ENCODE results near the gene KRTAP4-6.
"Not testable (repeated sequence)": the region's sequence is repeated elsewhere in the genome, so short reads cannot be mapped to it uniquely, and the experiment has no call there.

The KRTAP4-6 gene

GRCh38 chr17:41116297-41116696, 24.0 kb downstream of the KRTAP4-6 start:
- TF ChIP-seq, protein P1, sequence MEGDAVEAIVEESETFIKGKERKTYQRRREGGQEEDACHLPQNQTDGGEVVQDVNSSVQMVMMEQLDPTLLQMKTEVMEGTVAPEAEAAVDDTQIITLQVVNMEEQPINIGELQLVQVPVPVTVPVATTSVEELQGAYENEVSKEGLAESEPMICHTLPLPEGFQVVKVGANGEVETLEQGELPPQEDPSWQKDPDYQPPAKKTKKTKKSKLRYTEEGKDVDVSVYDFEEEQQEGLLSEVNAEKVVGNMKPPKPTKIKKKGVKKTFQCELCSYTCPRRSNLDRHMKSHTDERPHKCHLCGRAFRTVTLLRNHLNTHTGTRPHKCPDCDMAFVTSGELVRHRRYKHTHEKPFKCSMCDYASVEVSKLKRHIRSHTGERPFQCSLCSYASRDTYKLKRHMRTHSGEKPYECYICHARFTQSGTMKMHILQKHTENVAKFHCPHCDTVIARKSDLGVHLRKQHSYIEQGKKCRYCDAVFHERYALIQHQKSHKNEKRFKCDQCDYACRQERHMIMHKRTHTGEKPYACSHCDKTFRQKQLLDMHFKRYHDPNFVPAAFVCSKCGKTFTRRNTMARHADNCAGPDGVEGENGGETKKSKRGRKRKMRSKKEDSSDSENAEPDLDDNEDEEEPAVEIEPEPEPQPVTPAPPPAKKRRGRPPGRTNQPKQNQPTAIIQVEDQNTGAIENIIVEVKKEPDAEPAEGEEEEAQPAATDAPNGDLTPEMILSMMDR (IDR thresholded peaks at IDR 0.05; ENCODE audit: low read depth, low read length) = no peak
- DNase-seq (ENCODE audit: low read depth in 2 of 2) = no peak
- no peak overlapping the region for H3K4me3 ChIP-seq (replicated peaks in 1 of 2; ENCODE audit: low read depth in 2 of 2, low read length in 2 of 2)

DNA sequence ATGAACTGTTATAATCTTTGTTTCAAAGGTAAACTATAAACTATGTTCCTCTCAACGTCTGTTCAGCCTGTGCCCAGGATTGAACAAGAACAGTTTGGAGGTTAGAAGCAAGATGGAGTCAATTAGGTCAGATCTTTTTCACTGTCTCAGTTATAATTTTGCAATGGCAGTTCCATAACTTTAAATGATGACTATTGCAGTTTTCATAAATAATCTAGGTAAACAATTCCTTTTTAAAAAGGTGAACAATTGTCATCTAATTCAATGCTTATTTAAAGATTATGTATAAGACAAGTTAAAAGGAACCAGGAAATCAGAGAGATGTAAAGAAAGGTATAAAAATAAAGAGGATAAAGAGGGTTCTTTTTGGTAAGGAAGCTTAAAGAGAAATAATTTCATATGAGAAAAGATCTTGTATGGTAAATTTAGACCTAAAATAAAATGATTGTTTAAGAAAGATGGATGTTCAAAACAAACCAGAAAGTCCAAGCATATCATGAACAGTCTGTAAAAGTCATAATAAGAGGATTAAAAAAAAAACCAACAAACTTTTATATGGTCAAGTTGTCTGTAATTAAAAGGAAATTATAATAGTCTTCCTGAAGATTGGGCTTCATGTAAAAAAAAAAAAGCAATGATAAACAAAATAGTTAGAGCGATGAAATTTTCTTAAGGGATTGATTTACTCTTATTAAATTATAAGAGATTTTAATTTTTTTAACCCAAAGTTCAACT, 29.0 kb downstream of the KRTAP4-6 start:
- DNase-seq (ENCODE audit: low read depth in 2 of 2) = no peak
- no peak overlapping the region for H3K4me3 ChIP-seq (replicated peaks in 1 of 2; ENCODE audit: low read depth in 2 of 2, low read length in 2 of 2)
- TF ChIP-seq, protein P1 (IDR thresholded peaks at IDR 0.05; ENCODE audit: low read depth, low read length) = no peak

DNA sequence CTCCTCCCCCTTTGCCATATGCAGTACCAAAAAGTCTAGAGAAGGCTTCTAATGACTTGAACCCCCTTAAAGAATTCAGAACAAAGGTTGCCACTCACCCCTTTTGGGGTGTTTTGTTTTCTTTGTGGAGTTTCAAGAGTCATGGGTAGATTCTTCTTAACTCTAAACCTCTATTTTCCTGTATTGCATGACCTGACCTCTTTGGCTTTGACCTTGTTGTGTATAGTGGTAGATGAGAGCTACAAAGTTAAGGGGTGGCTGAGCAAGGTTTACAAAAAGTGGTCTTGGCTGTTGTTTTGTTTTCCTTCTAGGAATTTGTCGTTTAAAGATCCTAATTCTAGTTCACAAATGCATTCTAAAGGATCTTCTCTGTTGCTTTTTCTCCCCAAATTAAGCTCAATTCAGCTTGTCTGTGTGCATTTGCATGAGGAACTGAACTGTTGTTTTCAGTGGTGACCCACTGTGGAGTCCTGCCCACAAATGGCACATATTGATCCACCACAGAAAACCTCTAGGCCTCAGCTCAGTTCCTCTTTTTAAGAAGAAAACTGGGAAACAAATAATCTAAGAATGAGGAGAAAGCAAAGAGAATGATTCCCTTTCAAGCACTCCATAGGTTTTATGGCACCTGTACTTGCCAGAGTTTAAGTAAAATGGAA, 31.5 kb downstream of the KRTAP4-6 start:
- not testable (repeated sequence) for DNase-seq (ENCODE audit: low read depth in 2 of 2); H3K4me3 ChIP-seq (replicated peaks in 1 of 2; ENCODE audit: low read depth in 2 of 2, low read length in 2 of 2)

DNA sequence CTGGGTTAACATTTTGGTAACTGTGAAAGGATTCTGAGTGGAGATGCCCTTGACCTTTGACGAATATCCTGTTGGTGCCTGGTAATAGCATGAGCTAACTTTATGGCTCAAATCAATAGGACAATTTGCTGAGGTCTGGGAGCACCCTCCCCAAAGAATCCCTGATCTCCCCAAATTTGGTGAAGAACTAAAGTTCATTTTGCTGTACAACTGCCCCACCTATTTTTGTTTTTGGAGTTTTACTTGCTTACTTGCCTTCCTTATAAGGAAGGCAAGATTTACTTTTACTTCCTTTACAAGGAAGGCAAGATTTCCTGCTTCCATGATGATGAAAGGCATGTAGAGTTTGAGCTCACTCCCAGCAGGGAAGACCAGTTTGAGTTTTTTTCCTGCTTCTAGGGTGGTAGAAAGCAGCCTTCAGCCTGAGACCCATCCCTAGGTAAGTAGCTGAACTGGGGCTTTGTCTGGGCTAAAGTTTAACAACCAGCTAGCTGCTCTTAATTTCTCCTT, 32.3 kb downstream of the KRTAP4-6 start:
- no peak for DNase-seq (ENCODE audit: low read depth in 2 of 2)
- H3K4me3 ChIP-seq (replicated peaks in 1 of 2; ENCODE audit: low read depth in 2 of 2, low read length in 2 of 2) = no peak overlapping the region
- TF ChIP-seq, protein P1 (IDR thresholded peaks at IDR 0.05; ENCODE audit: low read depth, low read length) = no peak

DNA sequence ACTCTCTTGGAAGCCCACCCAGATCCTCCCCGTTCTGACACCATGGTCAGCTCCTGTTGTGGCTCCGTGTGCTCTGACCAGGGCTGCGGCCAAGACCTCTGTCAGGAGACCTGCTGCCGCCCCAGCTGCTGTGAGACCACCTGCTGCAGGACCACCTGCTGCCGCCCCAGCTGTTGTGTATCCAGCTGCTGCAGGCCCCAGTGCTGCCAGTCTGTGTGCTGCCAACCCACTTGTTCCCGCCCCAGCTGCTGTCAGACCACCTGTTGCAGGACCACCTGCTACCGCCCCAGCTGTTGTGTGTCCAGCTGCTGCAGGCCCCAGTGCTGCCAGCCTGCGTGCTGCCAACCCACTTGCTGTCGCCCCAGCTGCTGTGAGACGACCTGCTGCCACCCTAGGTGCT, 35.0 kb downstream of the KRTAP4-6 start, which contains the start of gene KRTAP4-9:
KRTAP4-9 (plus strand) TSS at position 43 of the 400 bp plus-strand sequence; CDS start at position 43, 0 bp downstream.
- H3K4me3 ChIP-seq (replicated peaks in 1 of 2; ENCODE audit: low read depth in 2 of 2, low read length in 2 of 2); DNase-seq (ENCODE audit: low read depth in 2 of 2): not testable (repeated sequence)

- peak in 1 of 2 donors; percentile 50 for DNase-seq (ENCODE audit: low read depth in 2 of 2)
- H3K4me3 ChIP-seq (replicated peaks in 1 of 2; ENCODE audit: low read depth in 2 of 2, low read length in 2 of 2) = not testable (repeated sequence)
Measured at GRCh38 chr17:41104386-41105038, 35.8 kb downstream of the KRTAP4-6 start.

DNA sequence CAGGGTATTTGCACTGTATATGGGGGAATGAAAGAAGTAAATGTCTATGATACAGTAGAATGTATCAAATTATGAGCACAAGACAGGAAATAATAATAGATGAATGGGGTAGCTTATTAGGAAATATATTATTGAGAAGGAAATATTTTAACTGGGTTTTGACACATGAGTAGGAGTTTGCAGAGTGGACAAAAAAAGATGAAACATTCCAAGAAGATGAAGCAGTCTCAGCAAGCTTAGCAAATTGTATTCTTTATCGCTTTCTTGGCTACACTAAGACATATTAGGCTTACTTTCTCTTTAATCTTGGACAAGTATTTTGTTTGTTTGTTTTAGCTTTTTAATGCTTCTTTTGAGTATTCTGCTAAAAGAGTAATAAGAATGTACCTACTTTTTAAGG, 36.4 kb downstream of the KRTAP4-6 start:
- peak in 1 of 2 donors; percentile 10 for DNase-seq (ENCODE audit: low read depth in 2 of 2)
- no peak overlapping the region for H3K4me3 ChIP-seq (replicated peaks in 1 of 2; ENCODE audit: low read depth in 2 of 2, low read length in 2 of 2)
- TF ChIP-seq, protein P1 (IDR thresholded peaks at IDR 0.05; ENCODE audit: low read depth, low read length) = no peak

GRCh38 chr17:41101586-41102259, 38.6 kb downstream of the KRTAP4-6 start, which contains the start of gene KRTAP4-16:
TSS of gene KRTAP4-16 (minus strand) at chr17:41102209. CDS start at chr17:41102209, 0 bp downstream.
- TF ChIP-seq, protein P1 (IDR thresholded peaks at IDR 0.05; ENCODE audit: low read depth, low read length) = no peak
- H3K4me3 ChIP-seq (replicated peaks in 1 of 2; ENCODE audit: low read depth in 2 of 2, low read length in 2 of 2) = no peak within 1 kb of the TSS
- DNase-seq (ENCODE audit: low read depth in 2 of 2) = no peak

- not testable (repeated sequence) for H3K4me3 ChIP-seq (replicated peaks in 1 of 2; ENCODE audit: low read depth in 2 of 2, low read length in 2 of 2)
- DNase-seq (ENCODE audit: low read depth in 2 of 2) = peak; percentile 1 to 46
Measured at GRCh38 chr17:41099682-41100480, 40.5 kb downstream of the KRTAP4-6 start.
